ENCODE measurements around the gene TAF3.

DNA sequence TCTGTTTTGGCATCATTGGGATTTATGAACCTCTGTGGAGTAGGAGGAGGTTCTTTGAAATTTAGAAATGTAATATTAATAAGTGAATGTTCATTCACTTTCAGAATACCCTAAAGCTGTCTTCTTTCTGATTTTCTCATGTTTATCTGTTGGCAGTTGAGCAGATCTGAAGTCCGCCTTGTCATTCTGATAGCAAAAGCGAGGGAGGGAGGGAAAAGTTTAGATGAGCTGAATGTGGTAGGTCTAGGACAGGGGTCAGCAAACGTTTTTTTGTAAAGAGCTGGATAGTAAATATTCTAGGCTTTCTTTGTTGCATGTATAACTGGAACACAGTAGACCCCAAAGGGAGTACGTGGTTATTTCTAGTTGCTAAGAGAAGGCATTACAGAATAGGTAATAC lies 141.8 kb downstream of the TAF3 start:
- TF ChIP-seq GATA2 (IDR thresholded peaks at IDR 0.05; ENCODE audit: low read depth, low read length) (no peak), GATA3 (IDR thresholded peaks at IDR 0.05; ENCODE audit: low read depth, low read length) (no peak)
